DMS153 (cell line): ENCODE data around the gene GPN1.
A peak's percentile ranks its signal among the peaks of the same experiment; 100 is the strongest.
"Not testable (repeated sequence)": the region's sequence is repeated elsewhere in the genome, so short reads cannot be mapped to it uniquely, and the experiment has no call there.

Experiments
- DNase-seq: peaks from one replicate; lab custom pipeline; 2025; lab: John Stamatoyannopoulos, UW

Gene GPN1

GRCh38 chr2:27628767-27629709 is at the start of gene GPN1, which contains the start of gene CCDC121:
Gene GPN1, plus strand, starts transcription at chr2:27629050. Its CDS starts 9 bp downstream, at chr2:27629059.
Gene CCDC121, minus strand, starts transcription at chr2:27629012. Its CDS starts 1,213 bp downstream, at chr2:27627799.
- peak; percentile 66 for DNase-seq

GRCh38 chr2:27581417-27582128 is 47.3 kb upstream of the GPN1 start:
- no peak for DNase-seq

- no peak for DNase-seq
Measured at GRCh38 chr2:27582129-27582694, 46.6 kb upstream of the GPN1 start.

- DNase-seq: peak; percentile 96
Measured at GRCh38 chr2:27582695-27583389, 46.0 kb upstream of the GPN1 start, which contains the start of gene ZNF512. Gene ZNF512, plus strand, starts transcription at chr2:27583042. Its CDS starts 71 bp downstream, at chr2:27583113.

GRCh38 chr2:27583390-27583915 is 45.4 kb upstream of the GPN1 start:
- no peak for DNase-seq

- DNase-seq: no peak
Measured at GRCh38 chr2:27584597-27584996, 44.3 kb upstream of the GPN1 start.

- no peak for DNase-seq
Measured at GRCh38 chr2:27587025-27587424, 41.8 kb upstream of the GPN1 start.

- no peak for DNase-seq
Measured at GRCh38 chr2:27588308-27588707, 40.5 kb upstream of the GPN1 start.

GRCh38 chr2:27591745-27592144 is 37.1 kb upstream of the GPN1 start:
- DNase-seq: no peak

GRCh38 chr2:27593240-27593639 is 35.6 kb upstream of the GPN1 start:
- no peak for DNase-seq

GRCh38 chr2:27594020-27594703 is 34.7 kb upstream of the GPN1 start:
- not testable (repeated sequence) for DNase-seq

- DNase-seq: not testable (repeated sequence)
Measured at GRCh38 chr2:27595412-27595811, 33.4 kb upstream of the GPN1 start.

GRCh38 chr2:27596627-27597026 is 32.2 kb upstream of the GPN1 start:
- no peak for DNase-seq

GRCh38 chr2:27606611-27607010 is 22.2 kb upstream of the GPN1 start:
- no peak for DNase-seq

- DNase-seq: no peak
Measured at GRCh38 chr2:27613985-27614384, 14.9 kb upstream of the GPN1 start.

- DNase-seq: no peak
Measured at GRCh38 chr2:27615316-27615715, 13.5 kb upstream of the GPN1 start.

GRCh38 chr2:27621524-27621923 is 7.3 kb upstream of the GPN1 start:
- DNase-seq: no peak

GRCh38 chr2:27622921-27623384 is 5.9 kb upstream of the GPN1 start:
- DNase-seq: no peak

GRCh38 chr2:27624943-27625342 is 3.9 kb upstream of the GPN1 start:
- no peak for DNase-seq

- DNase-seq: not testable (repeated sequence)
Measured at GRCh38 chr2:27626323-27626722, 2.5 kb upstream of the GPN1 start.

GRCh38 chr2:27626921-27627320 is 1.9 kb upstream of the GPN1 start:
- not testable (repeated sequence) for DNase-seq
